C1 segment of cervical spinal cord (tissue), 14 donors: ENCODE results near the gene SLC35A4.
"Not testable (repeated sequence)": the region's sequence is repeated elsewhere in the genome, so short reads cannot be mapped to it uniquely, and the experiment has no call there.

Experiments
- DNase-seq, 14 donors: peaks; one replicate each; lab custom pipeline; 2025; lab: John Stamatoyannopoulos, UW

Gene SLC35A4

GRCh38 chr5:140588311-140589070, 23.9 kb downstream of the SLC35A4 start:
- no peak for DNase-seq

GRCh38 chr5:140590861-140591260, 26.2 kb downstream of the SLC35A4 start:
- no peak for DNase-seq

GRCh38 chr5:140591747-140592372, 27.2 kb downstream of the SLC35A4 start:
- DNase-seq, result no peak

GRCh38 chr5:140593070-140593469, 28.4 kb downstream of the SLC35A4 start:
- not testable (repeated sequence) for DNase-seq

GRCh38 chr5:140594169-140594568, 29.5 kb downstream of the SLC35A4 start:
- DNase-seq, result no peak

- DNase-seq, result no peak
Measured at GRCh38 chr5:140595538-140596300, 31.1 kb downstream of the SLC35A4 start.

GRCh38 chr5:140596321-140596741, 31.7 kb downstream of the SLC35A4 start:
- DNase-seq, result no peak

GRCh38 chr5:140598836-140599235, 34.2 kb downstream of the SLC35A4 start:
- DNase-seq, result no peak

GRCh38 chr5:140600096-140600495, 35.5 kb downstream of the SLC35A4 start:
- DNase-seq, result no peak

- no peak for DNase-seq
Measured at GRCh38 chr5:140602147-140602546, 37.5 kb downstream of the SLC35A4 start.

GRCh38 chr5:140603446-140603698, 38.7 kb downstream of the SLC35A4 start:
- DNase-seq, result not testable (repeated sequence)

- no peak for DNase-seq
Measured at GRCh38 chr5:140603734-140604133, 39.1 kb downstream of the SLC35A4 start.

GRCh38 chr5:140605879-140606278, 41.3 kb downstream of the SLC35A4 start:
- no peak for DNase-seq

GRCh38 chr5:140607031-140607430, 42.4 kb downstream of the SLC35A4 start:
- no peak for DNase-seq

- no peak for DNase-seq
Measured at GRCh38 chr5:140608722-140609121, 44.1 kb downstream of the SLC35A4 start.

- DNase-seq, result peak in 1 of 14 donors; percentile 41
Measured at GRCh38 chr5:140609126-140609525, 44.5 kb downstream of the SLC35A4 start.

GRCh38 chr5:140611020-140611521, 46.4 kb downstream of the SLC35A4 start:
- no peak for DNase-seq
